SK-N-SH treated with all-trans-retinoic acid at 6 μM for 48 hours (cell line): ENCODE results near the gene SPINK5.

Experiments
- ATAC-seq: fragments of 200-7000 bp; cut with Tn5 transposase; 3 replicates; pipeline ENCODE4 v1.9.1; 2020; ENCODE audit warnings: mild to moderate bottlenecking, moderate library complexity
- ARNTL ChIP-seq: fragments of 450-650 bp; formaldehyde crosslinking; IDR thresholded peaks from 2 replicates; pipeline ENCODE4 v1.5.0; 2020; ENCODE audit warnings: low read depth, mild to moderate bottlenecking, moderate library complexity, borderline replicate concordance
- BACH2 ChIP-seq: fragments of 250-450 bp; sonication (Bioruptor Pico); IDR thresholded peaks from 2 replicates; pipeline ENCODE4 v1.9.0; 2021; ENCODE audit warnings: mild to moderate bottlenecking, borderline replicate concordance
- CSDC2 ChIP-seq: fragments of 250-450 bp; sonication (Bioruptor Pico); IDR thresholded peaks from 2 replicates; pipeline ENCODE4 v1.5.0; 2020; ENCODE audit warnings: mild to moderate bottlenecking, moderate library complexity
- ESRRG ChIP-seq: fragments of 250-450 bp; sonication (Bioruptor Pico); IDR thresholded peaks from 2 replicates; pipeline ENCODE4 v1.6.1; 2021; ENCODE audit warnings: mild to moderate bottlenecking
- ISL1 ChIP-seq: fragments of 250-450 bp; sonication (Bioruptor Pico); IDR thresholded peaks from 2 replicates; pipeline ENCODE4 v2.1.2; 2022; ENCODE audit warnings: mild to moderate bottlenecking, moderate library complexity
- OSR1 ChIP-seq: fragments of 250-450 bp; sonication (Bioruptor Pico); IDR thresholded peaks from 2 replicates; pipeline ENCODE4 v1.8.0; 2022; ENCODE audit warnings: moderate library complexity, mild to moderate bottlenecking, inconsistent platforms
- PPARA ChIP-seq: fragments of 250-450 bp; sonication (Bioruptor Pico); IDR thresholded peaks from 2 replicates; pipeline ENCODE4 v1.5.0; 2020; ENCODE audit warnings: mild to moderate bottlenecking, borderline replicate concordance
- RARB ChIP-seq: fragments of 250-450 bp; sonication (Bioruptor Pico); IDR thresholded peaks from 2 replicates; pipeline ENCODE4 v1.8.0; 2021; ENCODE audit warnings: mild to moderate bottlenecking, moderate library complexity
- SNAI2 ChIP-seq: fragments of 250-450 bp; sonication (Bioruptor Pico); IDR thresholded peaks from 2 replicates; pipeline ENCODE4 v1.5.0; 2020; ENCODE audit warnings: mild to moderate bottlenecking, moderate library complexity
- TCF4 ChIP-seq: fragments of 250-450 bp; sonication (Bioruptor Pico); IDR thresholded peaks from 2 replicates; pipeline ENCODE4 v1.8.0; 2021; ENCODE audit warnings: mild to moderate bottlenecking, moderate library complexity, borderline replicate concordance
- TOX ChIP-seq: fragments of 250-450 bp; sonication (Bioruptor Pico); IDR thresholded peaks from 2 replicates; pipeline ENCODE4 v1.8.0; 2021; ENCODE audit warnings: mild to moderate bottlenecking, moderate library complexity, borderline replicate concordance
- ZC3H10 ChIP-seq: fragments of 250-450 bp; sonication (Bioruptor Pico); IDR thresholded peaks from 2 replicates; pipeline ENCODE4 v1.5.1; 2021; ENCODE audit warnings: mild to moderate bottlenecking, moderate library complexity
- ZFP30 ChIP-seq: fragments of 450-650 bp; formaldehyde crosslinking; IDR thresholded peaks from 2 replicates; pipeline ENCODE4 v1.5.0; 2022; ENCODE audit warnings: mild to moderate bottlenecking, moderate library complexity
- ZNF565 ChIP-seq: fragments of 450-650 bp; formaldehyde crosslinking; conservative IDR thresholded peaks from 2 replicates; pipeline ENCODE4 v1.5.0; 2020; ENCODE audit warnings: low read depth, mild to moderate bottlenecking, moderate library complexity
- ZNF70 ChIP-seq: fragments of 450-650 bp; formaldehyde crosslinking; IDR thresholded peaks from 2 replicates; pipeline ENCODE4 v1.5.0; 2020; ENCODE audit warnings: mild to moderate bottlenecking, moderate library complexity
- ZNF8 ChIP-seq: fragments of 450-650 bp; formaldehyde crosslinking; IDR thresholded peaks from 2 replicates; pipeline ENCODE4 v1.5.0; 2020; ENCODE audit warnings: mild to moderate bottlenecking, moderate library complexity
- TF ChIP-seq, protein P1 (sequence below): fragments of 250-450 bp; sonication (Bioruptor Pico); IDR thresholded peaks from 2 replicates; pipeline ENCODE4 v1.5.1; 2021; ENCODE audit warnings: mild to moderate bottlenecking, moderate library complexity
- TF ChIP-seq, protein P2 (sequence below): fragments of 250-450 bp; sonication (Bioruptor Pico); IDR thresholded peaks from 2 replicates; pipeline ENCODE4 v1.8.0; 2021; ENCODE audit warnings: low read depth, mild to moderate bottlenecking, moderate library complexity, borderline replicate concordance
- TF ChIP-seq, protein P3 (sequence below): fragments of 250-450 bp; sonication (Bioruptor Pico); IDR thresholded peaks from 2 replicates; pipeline ENCODE4 v1.5.1; 2020; ENCODE audit warnings: low read depth, mild to moderate bottlenecking, moderate library complexity
- TF ChIP-seq, protein P4 (sequence below): fragments of 250-450 bp; sonication (Bioruptor Pico); IDR thresholded peaks from 2 replicates; pipeline ENCODE4 v1.8.0; 2020; ENCODE audit warnings: mild to moderate bottlenecking, moderate library complexity, borderline replicate concordance

The SPINK5 gene

DNA sequence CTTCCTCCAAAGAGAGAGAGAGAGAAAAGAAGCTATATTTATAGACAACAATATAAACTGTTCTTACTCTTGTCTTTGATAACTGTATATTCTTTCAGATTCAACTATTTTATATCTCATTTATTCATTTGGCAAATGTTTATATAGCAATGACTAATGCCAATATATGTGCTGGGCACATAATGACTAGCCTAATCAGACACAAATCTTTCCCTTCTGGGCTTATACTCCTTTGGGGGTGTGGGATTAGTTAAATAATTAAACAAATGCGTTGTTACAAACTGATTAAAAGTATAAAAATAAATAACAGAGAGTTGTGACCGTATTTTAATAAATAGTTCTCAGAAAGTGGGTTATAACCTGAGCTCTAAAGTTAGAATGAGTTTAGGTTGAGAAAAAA lies 108.6 kb downstream of the SPINK5 start:
- TF ChIP-seq, protein P1, sequence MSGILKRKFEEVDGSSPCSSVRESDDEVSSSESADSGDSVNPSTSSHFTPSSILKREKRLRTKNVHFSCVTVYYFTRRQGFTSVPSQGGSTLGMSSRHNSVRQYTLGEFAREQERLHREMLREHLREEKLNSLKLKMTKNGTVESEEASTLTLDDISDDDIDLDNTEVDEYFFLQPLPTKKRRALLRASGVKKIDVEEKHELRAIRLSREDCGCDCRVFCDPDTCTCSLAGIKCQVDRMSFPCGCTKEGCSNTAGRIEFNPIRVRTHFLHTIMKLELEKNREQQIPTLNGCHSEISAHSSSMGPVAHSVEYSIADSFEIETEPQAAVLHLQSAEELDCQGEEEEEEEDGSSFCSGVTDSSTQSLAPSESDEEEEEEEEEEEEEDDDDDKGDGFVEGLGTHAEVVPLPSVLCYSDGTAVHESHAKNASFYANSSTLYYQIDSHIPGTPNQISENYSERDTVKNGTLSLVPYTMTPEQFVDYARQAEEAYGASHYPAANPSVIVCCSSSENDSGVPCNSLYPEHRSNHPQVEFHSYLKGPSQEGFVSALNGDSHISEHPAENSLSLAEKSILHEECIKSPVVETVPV: no peak
- TF ChIP-seq ZC3H10 (CRISPR knock-in tag) (no peak), ISL1 (CRISPR knock-in tag) (no peak), OSR1 (no peak), ZNF70 (CRISPR knock-in tag) (no peak), BACH2 (CRISPR knock-in tag) (no peak), ZNF565 (CRISPR knock-in tag) (no peak), ARNTL (CRISPR knock-in tag) (no peak), RARB (CRISPR knock-in tag) (no peak), ZNF8 (no peak), TOX (CRISPR knock-in tag) (no peak), SNAI2 (CRISPR knock-in tag) (no peak), ZFP30 (CRISPR knock-in tag) (no peak), PPARA (no peak), ESRRG (CRISPR knock-in tag) (no peak)
- TF ChIP-seq, protein P2, sequence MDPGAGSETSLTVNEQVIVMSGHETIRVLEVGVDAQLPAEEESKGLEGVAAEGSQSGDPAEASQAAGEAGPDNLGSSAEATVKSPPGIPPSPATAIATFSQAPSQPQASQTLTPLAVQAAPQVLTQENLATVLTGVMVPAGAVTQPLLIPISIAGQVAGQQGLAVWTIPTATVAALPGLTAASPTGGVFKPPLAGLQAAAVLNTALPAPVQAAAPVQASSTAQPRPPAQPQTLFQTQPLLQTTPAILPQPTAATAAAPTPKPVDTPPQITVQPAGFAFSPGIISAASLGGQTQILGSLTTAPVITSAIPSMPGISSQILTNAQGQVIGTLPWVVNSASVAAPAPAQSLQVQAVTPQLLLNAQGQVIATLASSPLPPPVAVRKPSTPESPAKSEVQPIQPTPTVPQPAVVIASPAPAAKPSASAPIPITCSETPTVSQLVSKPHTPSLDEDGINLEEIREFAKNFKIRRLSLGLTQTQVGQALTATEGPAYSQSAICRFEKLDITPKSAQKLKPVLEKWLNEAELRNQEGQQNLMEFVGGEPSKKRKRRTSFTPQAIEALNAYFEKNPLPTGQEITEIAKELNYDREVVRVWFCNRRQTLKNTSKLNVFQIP (CRISPR knock-in tag): no peak
- TF ChIP-seq, protein P3, sequence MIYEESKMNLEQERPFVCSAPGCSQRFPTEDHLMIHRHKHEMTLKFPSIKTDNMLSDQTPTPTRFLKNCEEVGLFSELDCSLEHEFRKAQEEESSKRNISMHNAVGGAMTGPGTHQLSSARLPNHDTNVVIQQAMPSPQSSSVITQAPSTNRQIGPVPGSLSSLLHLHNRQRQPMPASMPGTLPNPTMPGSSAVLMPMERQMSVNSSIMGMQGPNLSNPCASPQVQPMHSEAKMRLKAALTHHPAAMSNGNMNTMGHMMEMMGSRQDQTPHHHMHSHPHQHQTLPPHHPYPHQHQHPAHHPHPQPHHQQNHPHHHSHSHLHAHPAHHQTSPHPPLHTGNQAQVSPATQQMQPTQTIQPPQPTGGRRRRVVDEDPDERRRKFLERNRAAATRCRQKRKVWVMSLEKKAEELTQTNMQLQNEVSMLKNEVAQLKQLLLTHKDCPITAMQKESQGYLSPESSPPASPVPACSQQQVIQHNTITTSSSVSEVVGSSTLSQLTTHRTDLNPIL (CRISPR knock-in tag): no peak
- TF ChIP-seq, protein P4, sequence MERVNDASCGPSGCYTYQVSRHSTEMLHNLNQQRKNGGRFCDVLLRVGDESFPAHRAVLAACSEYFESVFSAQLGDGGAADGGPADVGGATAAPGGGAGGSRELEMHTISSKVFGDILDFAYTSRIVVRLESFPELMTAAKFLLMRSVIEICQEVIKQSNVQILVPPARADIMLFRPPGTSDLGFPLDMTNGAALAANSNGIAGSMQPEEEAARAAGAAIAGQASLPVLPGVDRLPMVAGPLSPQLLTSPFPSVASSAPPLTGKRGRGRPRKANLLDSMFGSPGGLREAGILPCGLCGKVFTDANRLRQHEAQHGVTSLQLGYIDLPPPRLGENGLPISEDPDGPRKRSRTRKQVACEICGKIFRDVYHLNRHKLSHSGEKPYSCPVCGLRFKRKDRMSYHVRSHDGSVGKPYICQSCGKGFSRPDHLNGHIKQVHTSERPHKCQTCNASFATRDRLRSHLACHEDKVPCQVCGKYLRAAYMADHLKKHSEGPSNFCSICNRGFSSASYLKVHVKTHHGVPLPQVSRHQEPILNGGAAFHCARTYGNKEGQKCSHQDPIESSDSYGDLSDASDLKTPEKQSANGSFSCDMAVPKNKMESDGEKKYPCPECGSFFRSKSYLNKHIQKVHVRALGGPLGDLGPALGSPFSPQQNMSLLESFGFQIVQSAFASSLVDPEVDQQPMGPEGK: no peak
- ATAC-seq: no peak

DNA sequence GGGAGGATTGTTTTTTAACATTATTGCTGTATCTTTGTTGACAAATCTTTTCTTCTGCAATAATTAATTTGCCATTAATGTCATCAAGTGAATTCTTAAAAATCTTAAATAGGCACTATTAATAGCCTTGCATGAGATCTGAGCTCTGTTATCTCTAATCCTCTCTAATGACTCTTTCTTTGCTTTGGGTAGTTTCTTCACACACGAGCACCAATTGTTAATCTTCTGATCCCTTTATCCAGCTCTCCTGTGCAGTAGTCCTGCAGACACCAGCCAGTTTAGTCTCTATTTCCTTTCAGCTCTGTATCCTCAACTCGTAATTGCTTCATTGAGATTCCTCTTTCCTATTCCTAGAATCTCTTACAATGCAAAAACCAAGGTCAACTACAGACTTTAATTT lies 112.7 kb downstream of the SPINK5 start:
- no peak for TF ChIP-seq SNAI2 (CRISPR knock-in tag)
- TF ChIP-seq, protein P4: no peak
- no peak for ATAC-seq

GRCh38 chr5:148177207-148177606 lies 113.4 kb downstream of the SPINK5 start:
- no peak for ATAC-seq
- TF ChIP-seq, protein P1: no peak
- TF ChIP-seq ESRRG (CRISPR knock-in tag): no peak
- TF ChIP-seq PPARA: no peak
- no peak for TF ChIP-seq TCF4
- TF ChIP-seq TOX (CRISPR knock-in tag): no peak
- no peak for TF ChIP-seq OSR1
- no peak for TF ChIP-seq ZFP30 (CRISPR knock-in tag)
- TF ChIP-seq CSDC2: no peak
- no peak for TF ChIP-seq BACH2 (CRISPR knock-in tag)
